VCaP (cell line): ENCODE measurements around the gene HOXA2.
A peak's percentile ranks its signal among the peaks of the same experiment; 100 is the strongest.

Experiments used
- H3K27ac ChIP-seq: fragments of 450-650 bp; 2 replicates; pipeline ENCODE4 v1.5.1; 2017
- CTCF ChIP-seq: fragments of 450-650 bp; conservative IDR thresholded peaks from 2 replicates; pipeline ENCODE4 v1.5.1; 2017; ENCODE audit warnings: mild to moderate bottlenecking, moderate library complexity

Gene HOXA2

GRCh38 chr7:27095050-27095896 is 7.2 kb downstream of the HOXA2 start:
- peak overlapping the region; percentile 84; the same call in 1 of the 2 replicates for H3K27ac ChIP-seq
- TF ChIP-seq CTCF: no peak

DNA sequence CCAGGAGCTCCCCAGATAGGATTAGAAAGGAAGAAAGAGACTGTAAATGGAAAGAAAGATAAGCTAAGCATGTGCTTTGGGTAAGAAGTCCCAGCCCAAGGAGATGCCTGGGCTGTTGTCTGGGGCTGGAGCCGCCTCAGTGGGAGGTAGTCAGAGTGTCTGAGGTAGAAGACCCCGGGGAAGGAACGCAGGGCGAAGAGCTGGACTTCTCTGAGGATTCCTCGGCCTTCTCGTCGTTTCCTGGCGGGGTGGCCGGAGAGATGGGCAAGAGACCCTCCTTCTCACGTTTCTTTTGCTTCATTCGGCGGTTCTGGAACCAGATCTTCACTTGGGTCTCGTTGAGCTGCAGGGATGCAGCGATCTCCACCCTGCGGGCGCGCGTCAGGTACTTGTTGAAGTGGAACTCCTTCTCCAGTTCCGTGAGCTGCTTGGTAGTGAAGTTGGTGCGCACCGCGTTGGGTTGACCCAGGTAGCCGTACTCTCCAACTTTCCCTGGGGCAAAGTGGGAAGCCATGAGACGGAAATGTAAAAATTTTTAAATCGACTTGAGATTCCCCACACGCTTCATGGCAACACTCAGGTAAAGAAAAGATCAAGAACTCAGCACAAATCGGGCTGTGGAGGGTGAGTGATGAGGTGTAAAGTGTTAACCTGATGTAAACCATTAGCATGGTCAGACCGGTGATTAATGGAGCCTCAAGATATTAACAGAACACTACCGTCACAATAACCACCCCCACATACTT is 8.0 kb downstream of the HOXA2 start:
- H3K27ac ChIP-seq: no peak overlapping the region
- TF ChIP-seq CTCF: no peak

GRCh38 chr7:27093184-27093895 is 9.1 kb downstream of the HOXA2 start:
- H3K27ac ChIP-seq: peak overlapping the region; percentile 12; the same call in 1 of the 2 replicates

GRCh38 chr7:27092819-27093110 is 9.7 kb downstream of the HOXA2 start:
- no peak for TF ChIP-seq CTCF
- peak overlapping the region; percentile 12; the same call in 1 of the 2 replicates for H3K27ac ChIP-seq

More at GRCh38 chr7:27093184-27093895, 9.1 kb downstream of the HOXA2 start:
- TF ChIP-seq CTCF: no peak

DNA sequence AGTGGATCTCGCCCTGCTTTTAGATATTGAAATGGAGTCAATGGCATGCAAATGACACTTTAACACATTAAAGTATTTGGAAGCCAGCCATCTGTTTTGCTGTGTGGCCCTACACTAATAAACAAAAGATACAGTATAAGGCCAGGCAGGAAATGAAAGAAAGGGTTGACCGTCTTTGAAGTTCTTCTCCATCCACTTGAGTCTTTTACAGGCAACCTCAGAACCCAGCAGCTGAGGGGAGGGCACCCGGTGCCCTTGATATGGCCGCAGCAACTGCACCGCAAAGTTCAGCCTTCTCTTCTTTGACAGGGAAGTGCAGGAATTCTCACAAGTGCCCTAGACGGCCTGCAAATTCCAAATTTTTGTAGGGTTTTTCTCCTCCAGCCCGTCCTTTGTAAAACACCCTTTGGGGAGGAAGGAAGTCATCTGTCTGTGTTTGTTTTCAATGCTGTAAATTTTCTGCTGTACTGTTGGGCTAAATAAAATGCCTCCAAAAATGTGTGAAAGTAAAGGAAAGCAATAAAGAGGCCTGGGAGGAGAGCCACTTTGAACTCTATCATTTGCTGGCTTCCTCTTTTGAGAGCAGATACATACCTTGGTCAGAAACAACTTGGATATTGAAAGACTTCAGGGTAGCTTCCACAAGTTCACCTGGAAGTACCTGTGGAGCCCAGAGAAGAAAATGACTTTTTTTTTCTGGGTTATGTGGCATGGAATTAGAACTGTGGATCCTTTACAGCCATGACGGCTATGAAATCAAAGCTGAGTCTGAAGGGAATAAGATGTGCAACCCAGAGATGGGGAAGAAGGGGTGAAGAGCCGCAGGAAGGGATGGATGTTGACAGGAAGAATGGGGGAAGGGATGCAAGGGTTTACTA is 10.3 kb downstream of the HOXA2 start:
- H3K27ac ChIP-seq: no peak overlapping the region; the same call in 1 of the 2 replicates

GRCh38 chr7:27091105-27091504 is 11.4 kb downstream of the HOXA2 start:
- no peak overlapping the region for H3K27ac ChIP-seq
- TF ChIP-seq CTCF: no peak

More for the DNA sequence above, 10.3 kb downstream of the HOXA2 start:
- TF ChIP-seq CTCF: no peak
